IMR-90 (cell line): Measurements from ENCODE around the gene TPT1. TPM values are rescaled to one million over a fixed set of nuclear protein-coding genes. Genes with fewer than 3 reads are reported as not detected.
"Not testable (repeated sequence)": the region's sequence is repeated elsewhere in the genome, so short reads cannot be mapped to it uniquely, and the experiment has no call there.

ENCODE experiments used
- ATAC-seq: fragments of 200-7000 bp; cut with Tn5 transposase; 2 replicates; pipeline ENCODE4 v1.9.1; 2020; ENCODE audit warnings: low read depth, mild to moderate bottlenecking, moderate library complexity
- BruUV-seq: library from RNA; stranded (reverse); fragments of 400-500 nt; replicated peaks from 2 replicates; lab custom pipeline; 2021; lab: Mats Ljungman, UMichigan
- CTCF ChIA-PET: fragments of 300-600 bp; formaldehyde crosslinking; extraction: SDS; loops from one replicate; lab custom pipeline; 2021; ENCODE audit warnings: antibody characterized with exemption; lab: Yijun Ruan, JAX
- POLR2A ChIA-PET: fragments of 300-600 bp; sonication (Branson Sonifier 250); formaldehyde crosslinking; loops from one replicate; lab custom pipeline; 2022; ENCODE audit warnings: antibody characterized with exemption; ENCODE audit not compliant: unreplicated experiment; lab: Charles Lee
- DNase-seq: peaks from one replicate; pipeline ENCODE4 v3.0.0; 2013
- H2AFZ ChIP-seq: replicated peaks from 2 replicates; pipeline ENCODE3; 2013; ENCODE audit warnings: low read length, mild to moderate bottlenecking; ENCODE audit not compliant: poor library complexity
- H2AK5ac ChIP-seq: 2 replicates; pipeline ENCODE4 v1.6.1; 2013; ENCODE audit warnings: low read depth, low read length, inconsistent platforms
- H2AK9ac ChIP-seq: replicated peaks from 2 replicates; pipeline ENCODE3; 2013; ENCODE audit warnings: mild to moderate bottlenecking, low read depth, low read length, moderate library complexity; ENCODE audit not compliant: poor library complexity
- H2BK120ac ChIP-seq: 2 replicates; pipeline ENCODE4 v1.6.1; 2013; ENCODE audit warnings: low read depth, low read length, inconsistent platforms
- H2BK15ac ChIP-seq: 3 replicates; pipeline ENCODE4 v1.6.1; 2013; ENCODE audit warnings: low read depth, low read length, inconsistent platforms
- H2BK20ac ChIP-seq: 2 replicates; pipeline ENCODE4 v1.6.1; 2013; ENCODE audit warnings: low read depth, mild to moderate bottlenecking, inconsistent platforms, low read length, moderate library complexity
- H2BK5ac ChIP-seq: 2 replicates; pipeline ENCODE4 v1.6.1; 2013; ENCODE audit warnings: mild to moderate bottlenecking, low read depth, low read length, inconsistent platforms; ENCODE audit not compliant: poor library complexity, severe bottlenecking
- H3K14ac ChIP-seq: replicated peaks from 2 replicates; pipeline ENCODE4 v1.6.1; 2013; ENCODE audit warnings: low read depth, low read length, inconsistent platforms
- H3K18ac ChIP-seq: 2 replicates; pipeline ENCODE4 v1.6.1; 2013; ENCODE audit warnings: low read depth, low read length, control low read depth
- H3K23ac ChIP-seq: 2 replicates; pipeline ENCODE4 v1.6.1; 2013; ENCODE audit warnings: low read depth, low read length, inconsistent platforms
- H3K27ac ChIP-seq: 2 replicates; pipeline ENCODE4 v1.5.1; 2013; ENCODE audit warnings: mild to moderate bottlenecking, control low read depth, low read length; ENCODE audit not compliant: insufficient read depth
- H3K27me3 ChIP-seq: 2 replicates; pipeline ENCODE4 v1.6.1; 2013; ENCODE audit warnings: low read length; ENCODE audit not compliant: control insufficient read depth, insufficient read depth
- H3K36me3 ChIP-seq: 2 replicates; pipeline ENCODE4 v1.6.1; 2013; ENCODE audit warnings: low read length, mixed read lengths; ENCODE audit not compliant: control insufficient read depth, insufficient read depth
- H3K4ac ChIP-seq: 2 replicates; pipeline ENCODE4 v1.6.1; 2013; ENCODE audit warnings: low read depth, low read length, inconsistent platforms
- H3K4me1 ChIP-seq: 2 replicates; pipeline ENCODE4 v1.6.1; 2013; ENCODE audit warnings: low read length, mixed read lengths; ENCODE audit not compliant: control insufficient read depth, insufficient read depth
- H3K4me2 ChIP-seq: 2 replicates; pipeline ENCODE4 v1.6.1; 2013; ENCODE audit warnings: low read depth, mild to moderate bottlenecking, control low read depth, low read length, moderate library complexity
- H3K4me3 ChIP-seq: 2 replicates; pipeline ENCODE4 v1.5.1; 2013; ENCODE audit warnings: low read depth, mild to moderate bottlenecking, control low read depth, low read length, moderate library complexity; ENCODE audit not compliant: insufficient read depth
- H3K56ac ChIP-seq: 2 replicates; pipeline ENCODE4 v1.6.1; 2013; ENCODE audit warnings: low read length, inconsistent platforms; ENCODE audit not compliant: insufficient read depth; ENCODE audit errors: extremely low read depth
- H3K79me1 ChIP-seq, 2 experiments: 2 replicates each; pipeline ENCODE4 v1.6.1; 2013; ENCODE audit warnings: low read length in 2 of 2, inconsistent platforms in 1 of 2, low read depth in 1 of 2
- H3K9ac ChIP-seq: 2 replicates; pipeline ENCODE4 v1.6.1; 2013; ENCODE audit warnings: low read depth, low read length, control low read depth
- H3K9me1 ChIP-seq: 2 replicates; pipeline ENCODE4 v1.6.1; 2013; ENCODE audit warnings: low read length, inconsistent platforms; ENCODE audit not compliant: insufficient read depth
- H3K9me3 ChIP-seq: 2 replicates; pipeline ENCODE4 v1.6.1; 2013; ENCODE audit warnings: low read length; ENCODE audit not compliant: control insufficient read depth, insufficient read depth
- H4K20me1 ChIP-seq: 2 replicates; pipeline ENCODE4 v1.6.1; 2013; ENCODE audit warnings: low read length, inconsistent platforms; ENCODE audit not compliant: insufficient read depth
- H4K5ac ChIP-seq: 2 replicates; pipeline ENCODE4 v1.6.1; 2013; ENCODE audit warnings: mild to moderate bottlenecking, low read depth, low read length, control low read depth
- H4K8ac ChIP-seq, 2 experiments: 2 replicates each; pipeline ENCODE4 v1.6.1; 2013; ENCODE audit warnings: low read depth in 2 of 2, low read length in 2 of 2, control low read depth in 1 of 2, inconsistent platforms in 1 of 2
- H4K91ac ChIP-seq: 2 replicates; pipeline ENCODE4 v1.6.1; 2013; ENCODE audit warnings: low read depth, low read length, inconsistent platforms; ENCODE audit not compliant: insufficient read depth
- WGBS, 2 experiments: methylation state at CpG; one replicate each; pipeline versions ENCODE4 v1.1.5 to v1.1.7; 2013; ENCODE audit warnings: missing lambda C conversion rate in 2 of 2; ENCODE audit not compliant: insufficient read length in 1 of 2; ENCODE audit errors: extremely low coverage in 2 of 2; 5-methylcytosine and 5-hydroxymethylcytosine counted together
- dilution Hi-C: fragments of 300-500 bp; cut with HindIII; formaldehyde crosslinking; loops from one replicate; pipeline ENCODE4 v1.14.3; 2018; ENCODE audit warnings: low sequenced_read_pairs; ENCODE audit not compliant: unreplicated experiment
- in situ Hi-C: fragments of 300-500 bp; cut with MboI; formaldehyde crosslinking; loops from 3 replicates; pipeline ENCODE4 v1.14.3; 2019; ENCODE audit warnings: low sequenced_read_pairs, inconsistent platforms, mixed read lengths
- intact Hi-C: fragments of 100-400 bp; cut with micrococcal nuclease; formaldehyde crosslinking; loops from 2 replicates; pipeline ENCODE4 v1.10.0; 2022
- polyA plus RNA-seq, 3 experiments: library from polyadenylated mRNA; depleted of rRNA; stranded (reverse); fragments of >200 nt; gene quantifications; 2 replicates each; pipeline ENCODE4 v1.2.3, GENCODE V29; 2012; ENCODE audit warnings: low replicate concordance in 1 of 3
- total RNA-seq: library from RNA; depleted of rRNA; stranded (reverse); fragments of >200 nt; gene quantifications from 2 replicates; pipeline ENCODE4 v1.2.3, GENCODE V29; 2012

TPT1 gene
- total and polyA plus RNA-seq, 2 of the 4 experiments (the other 2 are of a cell fraction), result 1,663 to 2,665 TPM

- intact Hi-C loops, H2BK20ac ChIP-seq, H3K9me3 ChIP-seq, H3K27me3 ChIP-seq, H2BK120ac ChIP-seq, POLR2A ChIA-PET, H3K9ac ChIP-seq, H2AK5ac ChIP-seq, DNase-seq, H3K9me1 ChIP-seq, H3K4me3 ChIP-seq, ATAC-seq, H2AFZ ChIP-seq, H3K14ac ChIP-seq, H3K56ac ChIP-seq, H3K18ac ChIP-seq, H3K4ac ChIP-seq, H4K5ac ChIP-seq, H2AK9ac ChIP-seq, H3K23ac ChIP-seq, H2BK15ac ChIP-seq, H3K4me2 ChIP-seq, in situ Hi-C loops, CTCF ChIA-PET, H4K20me1 ChIP-seq, H3K4me1 ChIP-seq, BruUV-seq, H3K27ac ChIP-seq, H3K79me1 ChIP-seq, H4K91ac ChIP-seq, H2BK5ac ChIP-seq, H4K8ac ChIP-seq, dilution Hi-C loops: not testable (repeated sequence)
- peaks cover 11% of the 10 kb centered on the region for H3K36me3 ChIP-seq
- WGBS, 2 experiments, result 40% methylated on average over 2 of the region's 8 CpGs; no CpG with 5 or more reads in 1 of the 2 experiments
These were observed 39.7 kb upstream of the TPT1 start for GRCh38 chr13:45380708-45381107.

DNA sequence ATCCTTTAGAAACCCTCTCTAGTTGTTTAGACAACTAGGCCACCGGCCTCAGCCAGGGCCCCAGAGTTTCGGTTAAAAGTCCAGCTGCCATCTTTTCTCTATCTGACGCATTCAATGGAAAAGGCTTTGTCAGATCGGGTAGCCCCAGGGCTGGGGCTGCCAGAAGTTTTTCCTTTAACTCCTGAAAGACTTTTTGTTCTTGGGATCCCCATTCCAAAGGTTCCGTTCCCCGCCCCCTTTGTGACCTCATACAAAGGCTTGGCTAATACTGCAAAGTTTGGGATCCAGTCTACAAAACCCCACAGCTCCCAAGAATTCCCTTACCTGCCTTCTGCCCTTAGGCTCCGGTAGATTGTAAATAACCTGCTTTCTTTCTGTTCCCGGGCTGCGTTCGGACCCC, 38.5 kb upstream of the TPT1 start:
- H3K4me3 ChIP-seq, H2BK120ac ChIP-seq, H3K23ac ChIP-seq, H3K4ac ChIP-seq, H3K27ac ChIP-seq, H4K20me1 ChIP-seq, H2BK15ac ChIP-seq, H2AK9ac ChIP-seq, H3K18ac ChIP-seq, intact Hi-C loops, H4K8ac ChIP-seq, dilution Hi-C loops, CTCF ChIA-PET, H3K9me1 ChIP-seq, H3K9ac ChIP-seq, BruUV-seq, H2AK5ac ChIP-seq, H4K5ac ChIP-seq, POLR2A ChIA-PET, in situ Hi-C loops, H3K4me2 ChIP-seq, H3K9me3 ChIP-seq, DNase-seq, H2BK20ac ChIP-seq, H4K91ac ChIP-seq, H3K79me1 ChIP-seq, ATAC-seq, H3K56ac ChIP-seq, H3K27me3 ChIP-seq, H3K36me3 ChIP-seq, H2AFZ ChIP-seq, H3K4me1 ChIP-seq, H2BK5ac ChIP-seq, H3K14ac ChIP-seq: not testable (repeated sequence)
- 90% methylated on average over 5 of the region's 10 CpGs; no CpG with 5 or more reads in 1 of the 2 experiments for WGBS, 2 experiments
